B cell (primary cell): Measurements from ENCODE around the gene HNRNPU. TPM values are rescaled to one million over a fixed set of nuclear protein-coding genes. Genes with fewer than 3 reads are reported as not detected.
A peak's percentile ranks its signal among the peaks of the same experiment; 100 is the strongest.

ENCODE experiments used
- ATAC-seq: fragments of 200-7000 bp; cut with Tn5 transposase; one replicate; pipeline ENCODE4 v1.10.0; 2021; ENCODE audit warnings: low read depth, mild to moderate bottlenecking, moderate number of reproducible peaks, moderate library complexity
- CTCF ChIA-PET: fragments of 350-600 bp; sonication (Branson Sonifier 250); formaldehyde crosslinking; loops from one replicate; lab custom pipeline; 2021; ENCODE audit warnings: antibody characterized with exemption, inconsistent platforms; lab: Charles Lee
- POLR2A ChIA-PET: fragments of 350-600 bp; sonication (Branson Sonifier 250); formaldehyde crosslinking; loops from one replicate; lab custom pipeline; 2021; ENCODE audit warnings: antibody characterized with exemption; lab: Charles Lee
- DNase-seq: peaks from one replicate; pipeline ENCODE4 v3.0.0; 2013
- H2AFZ ChIP-seq: 2 replicates; pipeline ENCODE4 v1.6.1; 2012; ENCODE audit warnings: mild to moderate bottlenecking, low read depth, low read length; ENCODE audit not compliant: insufficient read depth, poor library complexity, severe bottlenecking
- H3K27ac ChIP-seq, 2 donors: 1 replicate in 1 of 2; 2 replicates in 1 of 2; pipeline ENCODE4 v1.5.1; 2012 to 2013; ENCODE audit warnings: low read length in 2 of 2, mild to moderate bottlenecking in 2 of 2, moderate library complexity in 1 of 2
- H3K27me3 ChIP-seq, 4 experiments: fragments of 200-600 bp in 1 of 4; sonication (generic) in 1 of 4; replicated peaks in 1 of 4; 1 replicate in 2 of 4; 2 replicates in 2 of 4; pipeline versions ENCODE4 v1.6.1 to v1.7.0; 2013 to 2016; ENCODE audit warnings: low read length in 3 of 4, mild to moderate bottlenecking in 2 of 4, mixed read lengths in 1 of 4, moderate library complexity in 1 of 4; ENCODE audit not compliant: insufficient read depth in 4 of 4, control insufficient read depth in 3 of 4; ENCODE audit errors: control extremely low read depth in 1 of 4
- H3K36me3 ChIP-seq, 2 experiments: replicated peaks in 1 of 2; 1 replicate in 1 of 2; 2 replicates in 1 of 2; pipeline versions ENCODE4 v1.6.1 to v1.7.1; 2013; ENCODE audit warnings: low read length in 1 of 2; ENCODE audit not compliant: insufficient read depth in 2 of 2, control insufficient read depth in 1 of 2; ENCODE audit errors: control extremely low read depth in 1 of 2, extremely low read depth in 1 of 2
- H3K4me1 ChIP-seq, 2 donors: fragments of 200-600 bp in 1 of 2; sonication (generic) in 1 of 2; 1 replicate in 1 of 2; 2 replicates in 1 of 2; pipeline versions ENCODE4 v1.5.1 to v1.6.1; 2013 to 2017; ENCODE audit warnings: low read length in 2 of 2; ENCODE audit not compliant: control insufficient read depth in 2 of 2, insufficient read depth in 2 of 2
- H3K4me2 ChIP-seq: replicated peaks from 2 replicates; pipeline ENCODE3; 2012; ENCODE audit warnings: mild to moderate bottlenecking, low read depth, low read length; ENCODE audit not compliant: poor library complexity, severe bottlenecking
- H3K4me3 ChIP-seq, 5 experiments: fragments of 200-600 bp in 1 of 5; sonication (generic) in 1 of 5; 1 replicate in 3 of 5; 2 replicates in 2 of 5; pipeline versions ENCODE4 v1.5.1 to v1.7.0; 2011 to 2016; ENCODE audit warnings: low read length in 4 of 5, mild to moderate bottlenecking in 4 of 5, low read depth in 2 of 5, control low read depth in 1 of 5, moderate library complexity in 1 of 5; ENCODE audit not compliant: insufficient read depth in 1 of 5; ENCODE audit errors: control extremely low read depth in 1 of 5, extremely low read depth in 1 of 5
- H3K79me2 ChIP-seq: fragments of 200-600 bp; sonication (generic); one replicate; pipeline ENCODE4 v1.6.0; 2016; ENCODE audit warnings: low read length; ENCODE audit not compliant: control insufficient read depth, insufficient read depth
- H3K9ac ChIP-seq: fragments of 200-600 bp; sonication (generic); 2 replicates; pipeline ENCODE4 v1.6.1; 2017; ENCODE audit warnings: mild to moderate bottlenecking, low read length, moderate library complexity
- H3K9me3 ChIP-seq, 3 donors: one replicate each; pipeline versions ENCODE4 v1.6.1 to v1.7.1; 2013; ENCODE audit warnings: low read length in 2 of 3; ENCODE audit not compliant: control insufficient read depth in 2 of 3, insufficient read depth in 1 of 3; ENCODE audit errors: control extremely low read depth in 1 of 3
- H4K20me1 ChIP-seq: 2 replicates; pipeline ENCODE4 v1.6.0; 2012; ENCODE audit warnings: mild to moderate bottlenecking, low read length; ENCODE audit not compliant: insufficient read depth, control insufficient read depth, poor library complexity, severe bottlenecking
- H3K27ac Mint-ChIP-seq: one replicate; pipeline ENCODE4 v1.8.0; 2021; ENCODE audit warnings: mixed read lengths
- H3K27me3 Mint-ChIP-seq: one replicate; pipeline ENCODE4 v1.8.0; 2021; ENCODE audit warnings: mixed read lengths
- H3K4me1 Mint-ChIP-seq: one replicate; pipeline ENCODE4 v1.8.0; 2021; ENCODE audit warnings: mixed read lengths
- H3K4me3 Mint-ChIP-seq: one replicate; pipeline ENCODE4 v1.8.0; 2021; ENCODE audit warnings: mixed read lengths
- H3K9me3 Mint-ChIP-seq: one replicate; pipeline ENCODE4 v1.8.0; 2022; ENCODE audit warnings: mixed read lengths; ENCODE audit not compliant: insufficient read depth
- CTCF ChIP-seq: fragments of 200-600 bp; IDR thresholded peaks from one replicate; pipeline ENCODE4 v1.8.0; 2022; ENCODE audit warnings: antibody characterized with exemption, mild to moderate bottlenecking
- EZH2 ChIP-seq: IDR thresholded peaks from 2 replicates; pipeline ENCODE4 v1.6.1; 2012; ENCODE audit warnings: borderline replicate concordance, low read depth, mild to moderate bottlenecking, moderate library complexity, low read length; ENCODE audit not compliant: insufficient read depth, poor library complexity, severe bottlenecking
- WGBS: methylation state at CpG from one replicate; pipeline ENCODE4 v1.1.5; 2013; ENCODE audit warnings: missing lambda C conversion rate; ENCODE audit not compliant: insufficient coverage; 5-methylcytosine and 5-hydroxymethylcytosine counted together
- intact Hi-C: fragments of 100-400 bp; cut with micrococcal nuclease; formaldehyde crosslinking; loops from one replicate; pipeline ENCODE4 v1.10.0; 2022
- polyA plus RNA-seq: library from polyadenylated mRNA; depleted of rRNA; stranded (reverse); fragments of >200 nt; gene quantifications from 2 replicates; pipeline ENCODE4 v1.2.3, GENCODE V29; 2012
- total RNA-seq, 2 donors: library from RNA; stranded (reverse); fragments of 120-200 nt in 1 of 2; gene quantifications; 1 replicate in 1 of 2; 2 replicates in 1 of 2; pipeline versions ENCODE4 v1.2.3 to v1.2.4, GENCODE V29; 2013 to 2022

The HNRNPU gene
- total and polyA plus RNA-seq, 2 donors (not counting 1 experiment from before 2014, with no cell fraction given), result 95.2 to 406 TPM

GRCh38 chr1:244839656-244840055, 24.7 kb downstream of the HNRNPU start:
- H3K4me1 ChIP-seq, result peaks cover 19 to 21% of the 10 kb centered on the region in 2 donors
- peaks cover 52% of the 10 kb centered on the region for H3K4me1 Mint-ChIP-seq
- POLR2A ChIA-PET, result interaction anchor here (0.8 to 1.6 kb wide), 2 partner anchors 15 to 24 kb away, joined by 3 to 4 read pairs; partner anchors contain the start of gene HNRNPU

More at GRCh38 chr1:244839656-244840055, 24.7 kb downstream of the HNRNPU start:
- peaks cover 3 to 39% of the 10 kb centered on the region in 2 experiments for H3K36me3 ChIP-seq
- no peaks in the 10 kb centered on the region for H3K27me3 Mint-ChIP-seq
- no peaks in the 10 kb centered on the region for H3K27me3 ChIP-seq
- no peaks in the 10 kb centered on the region for H3K9me3 Mint-ChIP-seq
- no peak overlapping the region for H3K4me3 ChIP-seq
- H3K79me2 ChIP-seq, result peaks cover 39% of the 10 kb centered on the region
- no peak overlapping the region for H2AFZ ChIP-seq
- no peak overlapping the region for H3K9ac ChIP-seq
- intact Hi-C loops, result loop anchor here (10.0 kb wide), 1 partner anchor 795 kb away; no protein-coding TSS in a partner anchor
- no peak for DNase-seq
- H3K4me2 ChIP-seq, result no peak overlapping the region
- H3K9me3 ChIP-seq, result no peaks in the 10 kb centered on the region
- TF ChIP-seq EZH2 (no peak), CTCF (no peak)
- peak overlapping the region in 1 of 2 donors; percentile 52 for H3K27ac ChIP-seq
- no CpG with 5 or more reads among the region's 2 CpGs for WGBS
- no peak overlapping the region for H3K4me3 Mint-ChIP-seq
- CTCF ChIA-PET, result interaction anchor here (1.0 to 5.5 kb wide), 4 partner anchors 11 to 203 kb away, joined by 3 to 38 read pairs (median 12); no protein-coding TSS in a partner anchor
- peak overlapping the region; percentile 56 for H3K27ac Mint-ChIP-seq
- no peak for ATAC-seq
- H4K20me1 ChIP-seq, result no peaks in the 10 kb centered on the region
